ENCODE data around the gene GJD2.

GJD2 gene

GRCh38 chr15:34772312-34772711, 17.5 kb upstream of the GJD2 start:
- DNase-seq = no peak

- no peak for DNase-seq
Measured at GRCh38 chr15:34769711-34770110, 14.9 kb upstream of the GJD2 start.

GRCh38 chr15:34768530-34768929, 13.7 kb upstream of the GJD2 start:
- peak; percentile 3 for DNase-seq

GRCh38 chr15:34765741-34766140, 10.9 kb upstream of the GJD2 start:
- DNase-seq = no peak

GRCh38 chr15:34760909-34761308, 6.1 kb upstream of the GJD2 start:
- DNase-seq = no peak

- no peak for DNase-seq
Measured at GRCh38 chr15:34759992-34760391, 5.2 kb upstream of the GJD2 start.

- DNase-seq = no peak
Measured at GRCh38 chr15:34759347-34759746, 4.5 kb upstream of the GJD2 start.

GRCh38 chr15:34757262-34757661, 2.5 kb upstream of the GJD2 start:
- no peak for DNase-seq

- no peak for DNase-seq
Measured at GRCh38 chr15:34755419-34755773, 598 bp upstream of the GJD2 start.

- no peak for DNase-seq
Measured at GRCh38 chr15:34754171-34754601, 612 bp downstream of the GJD2 start.

GRCh38 chr15:34753236-34753894, 1.4 kb downstream of the GJD2 start:
- no peak for DNase-seq

GRCh38 chr15:34749691-34750090, 5.1 kb downstream of the GJD2 start:
- no peak for DNase-seq

GRCh38 chr15:34739346-34739745, 15.5 kb downstream of the GJD2 start:
- DNase-seq = no peak

- no peak for DNase-seq
Measured at GRCh38 chr15:34738002-34738401, 16.8 kb downstream of the GJD2 start.

GRCh38 chr15:34737477-34737876, 17.3 kb downstream of the GJD2 start:
- DNase-seq = no peak

GRCh38 chr15:34734303-34734702, 20.5 kb downstream of the GJD2 start:
- no peak for DNase-seq

- no peak for DNase-seq
Measured at GRCh38 chr15:34733621-34734020, 21.2 kb downstream of the GJD2 start.

GRCh38 chr15:34732430-34732829, 22.4 kb downstream of the GJD2 start:
- DNase-seq = no peak

- no peak for DNase-seq
Measured at GRCh38 chr15:34730701-34731100, 24.1 kb downstream of the GJD2 start.

- no peak for DNase-seq
Measured at GRCh38 chr15:34729886-34730285, 24.9 kb downstream of the GJD2 start.

- no peak for DNase-seq
Measured at GRCh38 chr15:34729056-34729455, 25.7 kb downstream of the GJD2 start.

GRCh38 chr15:34726406-34727100, 28.2 kb downstream of the GJD2 start:
- DNase-seq = no peak

GRCh38 chr15:34725556-34725955, 29.2 kb downstream of the GJD2 start:
- DNase-seq = no peak

- no peak for DNase-seq
Measured at GRCh38 chr15:34724481-34724880, 30.3 kb downstream of the GJD2 start.

GRCh38 chr15:34722439-34722836, 32.4 kb downstream of the GJD2 start:
- no peak for DNase-seq

Measured in suppressor macrophage treated with lipopolysaccharide for 4 hours (primary cell).